Neural cell (in vitro differentiated cells): ENCODE data around the gene MLPH. TPM values are rescaled to one million over a fixed set of nuclear protein-coding genes. Genes with fewer than 3 reads are reported as not detected.

Experiments used
- H2AFZ ChIP-seq: fragments of 200-600, 300-800 bp; sonication (generic), shearing (Covaris generic); 2 replicates; pipeline ENCODE4 v1.6.0; 2014; ENCODE audit warnings: low read depth, mild to moderate bottlenecking, antibody characterized with exemption, low read length, moderate library complexity
- H3F3A ChIP-seq: fragments of 200-600 bp; shearing (Covaris generic); 2 replicates; pipeline ENCODE4 v1.6.1; 2016; ENCODE audit warnings: mild to moderate bottlenecking, moderate library complexity, mixed read lengths, antibody characterized with exemption, low read length; ENCODE audit not compliant: insufficient read depth, poor library complexity, severe bottlenecking
- H3K27ac ChIP-seq: fragments of 200-600, 300-800 bp; sonication (generic), shearing (Covaris generic); 2 replicates; pipeline ENCODE4 v1.5.1; 2014; ENCODE audit warnings: mild to moderate bottlenecking, low read length, moderate library complexity
- H3K27me3 ChIP-seq: fragments of 300-800, 200-600 bp; sonication (generic), shearing (Covaris generic); 2 replicates; pipeline ENCODE4 v1.6.0; 2014; ENCODE audit warnings: mild to moderate bottlenecking, low read depth, low read length, moderate library complexity; ENCODE audit not compliant: insufficient read depth
- H3K36me3 ChIP-seq: fragments of 300-800, 200-600 bp; sonication (generic), shearing (Covaris generic); 2 replicates; pipeline ENCODE4 v1.5.1; 2014; ENCODE audit warnings: mild to moderate bottlenecking, antibody characterized with exemption, low read length, moderate library complexity; ENCODE audit not compliant: insufficient read depth
- H3K4me2 ChIP-seq: fragments of 300-800, 200-600 bp; sonication (generic), shearing (Covaris generic); 2 replicates; pipeline ENCODE4 v1.6.0; 2014; ENCODE audit warnings: mild to moderate bottlenecking, low read length
- H3K4me3 ChIP-seq: fragments of 300-800, 200-600 bp; sonication (generic), shearing (Covaris generic); 2 replicates; pipeline ENCODE4 v1.5.1; 2014; ENCODE audit warnings: mild to moderate bottlenecking, low read length, moderate library complexity
- H3K79me2 ChIP-seq: fragments of 200-600 bp; shearing (Covaris generic); replicated peaks from 2 replicates; pipeline ENCODE4 v1.6.0; 2014; ENCODE audit warnings: mild to moderate bottlenecking, low read length, moderate library complexity; ENCODE audit not compliant: insufficient read depth
- H3K9ac ChIP-seq: fragments of 300-800, 200-600 bp; sonication (generic), shearing (Covaris generic); 2 replicates; pipeline ENCODE4 v1.6.1; 2016; ENCODE audit warnings: mild to moderate bottlenecking, low read length, mixed read lengths
- H3K9me2 ChIP-seq: fragments of 200-600 bp; shearing (Covaris generic); 2 replicates; pipeline ENCODE4 v1.6.1; 2016; ENCODE audit warnings: mild to moderate bottlenecking, low read length, mixed read lengths; ENCODE audit not compliant: insufficient read depth
- H3K9me3 ChIP-seq: fragments of 200-600, 300-800 bp; sonication (generic), shearing (Covaris generic); 2 replicates; pipeline ENCODE4 v1.6.1; 2016; ENCODE audit warnings: mild to moderate bottlenecking, mixed run types, low read length, moderate library complexity, mixed read lengths
- H4K20me1 ChIP-seq: fragments of 200-600 bp; shearing (Covaris generic); 2 replicates; pipeline ENCODE4 v1.6.1; 2016; ENCODE audit warnings: mild to moderate bottlenecking, mixed run types; ENCODE audit not compliant: insufficient read depth
- CTCF ChIP-seq: fragments of 450-650 bp; IDR thresholded peaks from 2 replicates; pipeline ENCODE4 v1.5.1; 2014; ENCODE audit warnings: antibody characterized with exemption, mild to moderate bottlenecking, moderate library complexity; ENCODE audit not compliant: poor library complexity, severe bottlenecking
- EP300 ChIP-seq: fragments of 450-650 bp; conservative IDR thresholded peaks from 2 replicates; pipeline ENCODE4 v1.6.1; 2014; ENCODE audit warnings: antibody characterized with exemption, mild to moderate bottlenecking, moderate library complexity; ENCODE audit not compliant: poor library complexity, severe bottlenecking
- EZH2 ChIP-seq: fragments of 200-600, 300-800 bp; shearing (Covaris generic), sonication (generic); IDR thresholded peaks from 2 replicates; pipeline ENCODE4 v1.6.1; 2014; ENCODE audit warnings: antibody characterized with exemption, low read length, borderline replicate concordance, mild to moderate bottlenecking; ENCODE audit not compliant: insufficient read depth, poor library complexity, severe bottlenecking
- MXI1 ChIP-seq: fragments of 450-650 bp; conservative IDR thresholded peaks from 2 replicates; pipeline ENCODE4 v1.6.1; 2014; ENCODE audit warnings: antibody characterized with exemption, mild to moderate bottlenecking; ENCODE audit not compliant: poor library complexity, severe bottlenecking
- POLR2AphosphoS5 ChIP-seq: IDR thresholded peaks from 2 replicates; pipeline ENCODE4 v1.6.1; 2012
- RAD21 ChIP-seq: fragments of 450-650 bp; conservative IDR thresholded peaks from 2 replicates; pipeline ENCODE4 v1.6.1; 2014; ENCODE audit warnings: antibody characterized with exemption, mild to moderate bottlenecking, moderate library complexity
- REST ChIP-seq: IDR thresholded peaks from 2 replicates; pipeline ENCODE4 v1.6.1; 2012; ENCODE audit warnings: borderline replicate concordance
- SMC3 ChIP-seq: fragments of 450-650 bp; conservative IDR thresholded peaks from 2 replicates; pipeline ENCODE4 v1.6.1; 2014; ENCODE audit warnings: antibody characterized with exemption, mild to moderate bottlenecking, moderate library complexity; ENCODE audit not compliant: poor library complexity
- TAF1 ChIP-seq: IDR thresholded peaks from 2 replicates; pipeline ENCODE4 v1.6.1; 2012; ENCODE audit warnings: low read depth
- polyA plus RNA-seq: library from polyadenylated mRNA; depleted of rRNA; stranded (reverse); fragments of >200 nt; gene quantifications from 2 replicates; pipeline ENCODE4 v1.2.3, GENCODE V29; 2014

The MLPH gene
- polyA plus RNA-seq, 1 donor from 2014 or later = not detected

DNA sequence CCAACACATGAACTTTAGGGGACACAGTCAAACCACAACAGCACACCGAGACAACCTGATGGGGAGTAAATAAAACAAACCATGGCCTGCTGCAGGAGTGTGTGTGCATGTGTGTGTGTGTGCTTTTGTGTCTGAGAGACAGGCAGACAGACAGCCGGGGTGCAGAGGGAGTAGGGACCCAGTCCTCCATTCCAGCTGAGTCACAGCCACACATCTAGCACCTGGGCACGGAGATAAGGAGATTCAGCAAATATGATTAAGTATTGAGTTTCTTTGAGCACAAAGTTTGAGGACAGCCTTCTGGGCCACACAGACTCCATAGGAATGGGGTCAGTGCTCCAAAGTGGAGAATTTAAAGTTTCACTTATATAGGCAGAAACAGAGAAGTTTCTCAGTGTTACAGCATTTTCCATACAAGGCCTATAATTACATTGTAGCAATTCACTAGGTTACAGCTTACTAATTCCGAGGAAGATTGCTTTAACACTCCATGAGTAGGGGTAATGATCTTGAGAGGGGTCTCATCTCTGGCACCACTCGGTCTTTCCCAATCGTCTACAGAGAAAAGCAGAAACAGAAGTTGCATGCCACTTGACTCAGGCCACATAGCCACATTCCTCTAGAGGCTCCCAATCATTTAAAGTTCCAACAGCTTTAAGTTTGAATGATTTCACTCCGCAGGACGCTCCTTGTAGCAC is 48.5 kb downstream of the MLPH start:
- H3K4me3 ChIP-seq = no peak overlapping the region
- no peak overlapping the region for H2AFZ ChIP-seq
- H3K27ac ChIP-seq = no peak overlapping the region
- no peaks in the 10 kb centered on the region for H3K9me2 ChIP-seq
- H3K79me2 ChIP-seq = no peaks in the 10 kb centered on the region
- no peaks in the 10 kb centered on the region for H3K9me3 ChIP-seq
- TF ChIP-seq SMC3 (no peak), MXI1 (no peak), TAF1 (no peak), CTCF (no peak), REST (no peak), POLR2AphosphoS5 (no peak), RAD21 (no peak), EZH2 (no peak), EP300 (no peak)
- H3K36me3 ChIP-seq = no peaks in the 10 kb centered on the region
- H3K4me2 ChIP-seq = no peak overlapping the region
- no peaks in the 10 kb centered on the region for H4K20me1 ChIP-seq
- H3F3A ChIP-seq = no peaks in the 10 kb centered on the region
- H3K27me3 ChIP-seq = no peaks in the 10 kb centered on the region
- H3K9ac ChIP-seq = no peak overlapping the region

DNA sequence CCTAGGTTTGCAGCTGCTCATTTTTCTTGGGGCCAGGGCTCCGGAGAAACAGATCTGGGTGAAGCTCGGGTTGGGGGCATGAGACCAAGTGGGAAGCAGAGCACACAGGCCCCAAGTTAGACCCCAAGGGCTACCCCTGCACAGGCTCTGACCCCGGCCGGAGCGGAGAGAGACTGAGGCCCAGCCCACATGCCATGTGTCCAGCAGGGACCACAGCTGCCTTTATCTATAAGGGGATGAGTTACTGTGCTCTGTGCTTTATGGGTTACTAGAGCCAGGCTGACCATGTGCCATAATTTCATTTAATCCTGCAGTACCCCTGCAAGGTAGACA is 49.0 kb downstream of the MLPH start:
- H3K9ac ChIP-seq = no peak overlapping the region
- no peak for TF ChIP-seq EP300
- no peak for TF ChIP-seq CTCF
- TF ChIP-seq TAF1 = no peak
- TF ChIP-seq MXI1 = no peak
- no peak for TF ChIP-seq REST
- TF ChIP-seq SMC3 = no peak
- no peak for TF ChIP-seq POLR2AphosphoS5
- TF ChIP-seq RAD21 = no peak
- no peak for TF ChIP-seq EZH2
- no peaks in the 10 kb centered on the region for H3F3A ChIP-seq
- no peak overlapping the region for H3K4me2 ChIP-seq
- no peak overlapping the region for H3K27ac ChIP-seq
- no peaks in the 10 kb centered on the region for H3K9me2 ChIP-seq
- H3K9me3 ChIP-seq = no peaks in the 10 kb centered on the region
- H3K36me3 ChIP-seq = no peaks in the 10 kb centered on the region
- no peaks in the 10 kb centered on the region for H3K27me3 ChIP-seq
- H3K79me2 ChIP-seq = no peaks in the 10 kb centered on the region
- H4K20me1 ChIP-seq = no peaks in the 10 kb centered on the region
- no peak overlapping the region for H2AFZ ChIP-seq
- H3K4me3 ChIP-seq = no peak overlapping the region
